Measurements from ENCODE around the gene LDB2.

The LDB2 gene

DNA sequence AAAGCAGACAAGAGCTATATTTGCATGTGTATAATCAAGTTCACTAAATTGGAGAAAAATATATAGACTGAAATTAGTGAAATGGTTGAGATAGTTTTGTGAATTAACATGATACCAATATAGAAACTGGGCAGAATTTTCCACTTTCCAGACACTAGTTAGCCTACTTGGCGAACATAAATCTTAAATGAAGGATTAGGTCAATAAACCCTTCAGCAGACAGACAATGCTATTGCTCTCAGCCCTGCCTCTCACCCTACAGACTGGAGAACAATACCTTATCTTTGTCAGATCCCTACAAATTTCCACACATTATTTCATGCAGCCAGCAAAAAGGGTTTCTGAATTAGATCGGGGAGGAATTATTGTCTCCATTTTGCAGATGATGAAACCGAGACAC, 435.8 kb downstream of the LDB2 start:
- no peak for DNase-seq

DNA sequence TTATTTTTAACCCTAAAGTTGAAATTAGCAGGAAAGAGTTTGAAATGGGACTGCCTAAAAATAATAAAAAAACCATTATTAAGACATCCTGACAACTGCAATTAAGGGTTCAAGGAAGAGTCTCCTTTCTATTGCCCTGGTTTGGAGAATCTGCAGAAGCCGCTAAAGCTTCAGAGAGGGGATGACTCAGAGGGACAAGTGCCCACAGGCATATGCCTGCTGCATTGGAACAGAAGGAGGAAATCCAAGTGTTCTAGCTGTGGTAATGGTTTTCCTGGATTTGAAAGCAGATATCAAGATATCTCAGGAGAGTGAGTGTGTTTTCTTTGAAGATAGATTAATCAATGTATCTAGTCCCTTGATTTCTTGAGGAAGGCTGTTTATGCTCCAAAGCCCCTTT, 437.1 kb downstream of the LDB2 start:
- DNase-seq = no peak

DNA sequence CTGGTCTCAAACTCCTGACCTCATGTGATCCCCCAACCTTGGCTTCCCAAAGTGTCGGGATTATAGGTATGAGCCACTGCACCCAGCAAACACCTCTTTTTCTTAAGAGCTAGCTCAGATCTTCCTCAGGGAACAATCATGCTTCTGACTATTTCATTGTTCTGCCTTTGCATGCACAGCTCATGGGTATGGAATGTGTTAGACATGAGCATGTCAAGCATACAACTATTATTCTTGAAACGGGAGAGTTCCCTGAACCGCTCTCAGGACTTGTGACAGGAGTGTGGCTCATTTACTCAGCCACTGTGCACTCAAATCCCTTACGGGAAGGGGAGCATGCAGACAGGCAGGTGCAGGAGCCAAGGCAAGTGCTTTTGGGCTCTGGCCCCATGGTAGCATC, 440.5 kb downstream of the LDB2 start:
- no peak for DNase-seq

Measured in NCI-H1417 (cell line).